ENCODE measurements around the gene EIF4G3.

EIF4G3 gene

GRCh38 chr1:20993716-20994575 lies 182.8 kb downstream of the EIF4G3 start:
- DNase-seq (ENCODE audit: low spot score): no peak

GRCh38 chr1:20992322-20993056 lies 184.2 kb downstream of the EIF4G3 start:
- no peak for DNase-seq (ENCODE audit: low spot score)

GRCh38 chr1:20988943-20989342 lies 187.8 kb downstream of the EIF4G3 start:
- DNase-seq (ENCODE audit: low spot score): no peak

GRCh38 chr1:20987831-20988825 lies 188.6 kb downstream of the EIF4G3 start:
- DNase-seq (ENCODE audit: low spot score): no peak

GRCh38 chr1:20983297-20983889 lies 193.3 kb downstream of the EIF4G3 start:
- DNase-seq (ENCODE audit: low spot score): no peak

GRCh38 chr1:20982316-20982715 lies 194.4 kb downstream of the EIF4G3 start:
- DNase-seq (ENCODE audit: low spot score): no peak

- DNase-seq (ENCODE audit: low spot score): no peak
These were observed 194.8 kb downstream of the EIF4G3 start for GRCh38 chr1:20981915-20982314.

GRCh38 chr1:20980051-20980450 lies 196.6 kb downstream of the EIF4G3 start:
- DNase-seq (ENCODE audit: low spot score): no peak

- DNase-seq (ENCODE audit: low spot score): no peak
These were observed 198.3 kb downstream of the EIF4G3 start for GRCh38 chr1:20978413-20978812.

- DNase-seq (ENCODE audit: low spot score): no peak
These were observed 201.0 kb downstream of the EIF4G3 start for GRCh38 chr1:20975668-20976067.

- no peak for DNase-seq (ENCODE audit: low spot score)
These were observed 201.7 kb downstream of the EIF4G3 start for GRCh38 chr1:20974951-20975350.

- no peak for DNase-seq (ENCODE audit: low spot score)
These were observed 202.6 kb downstream of the EIF4G3 start for GRCh38 chr1:20974069-20974468.

- DNase-seq (ENCODE audit: low spot score): no peak
These were observed 203.8 kb downstream of the EIF4G3 start for GRCh38 chr1:20972855-20973254.

- DNase-seq (ENCODE audit: low spot score): no peak
These were observed 211.9 kb downstream of the EIF4G3 start for GRCh38 chr1:20964540-20965484.

- no peak for DNase-seq (ENCODE audit: low spot score)
These were observed 214.0 kb downstream of the EIF4G3 start for GRCh38 chr1:20962576-20963258.

- DNase-seq (ENCODE audit: low spot score): no peak
These were observed 218.3 kb downstream of the EIF4G3 start for GRCh38 chr1:20958430-20958829.

GRCh38 chr1:20956272-20956671 lies 220.4 kb downstream of the EIF4G3 start:
- DNase-seq (ENCODE audit: low spot score): no peak

- no peak for DNase-seq (ENCODE audit: low spot score)
These were observed 226.0 kb downstream of the EIF4G3 start for GRCh38 chr1:20950679-20951078.

- DNase-seq (ENCODE audit: low spot score): no peak
These were observed 226.7 kb downstream of the EIF4G3 start for GRCh38 chr1:20949871-20950590.
